A673 (cell line): ENCODE results near the gene BCAN. TPM values are rescaled to one million over a fixed set of nuclear protein-coding genes. Genes with fewer than 3 reads are reported as not detected.
A peak's percentile ranks its signal among the peaks of the same experiment; 100 is the strongest.

Experiments used
- BruUV-seq: library from RNA; stranded (reverse); fragments of 400-500 nt; replicated peaks from 2 replicates; lab custom pipeline; 2021; lab: Mats Ljungman, UMichigan
- CTCF ChIA-PET: fragments of 300-600 bp; sonication (Branson Sonifier 250); formaldehyde crosslinking; loops from one replicate; lab custom pipeline; 2022; ENCODE audit warnings: antibody characterized with exemption; lab: Charles Lee
- POLR2A ChIA-PET: fragments of 300-600 bp; sonication (Branson Sonifier 250); formaldehyde crosslinking; loops from one replicate; lab custom pipeline; 2022; ENCODE audit warnings: antibody characterized with exemption; ENCODE audit not compliant: low non-redundant PET; lab: Charles Lee
- DNase-seq: peaks from one replicate; pipeline ENCODE4 v3.0.0-alpha.2; 2015; ENCODE audit warnings: low spot score
- H3K27ac ChIP-seq: fragments of 200-600 bp; sonication (generic); 2 replicates; pipeline ENCODE4 v1.5.1; 2016; ENCODE audit warnings: mixed run types, low read depth, mild to moderate bottlenecking, mixed read lengths, antibody characterized with exemption, low read length; ENCODE audit not compliant: poor library complexity, severe bottlenecking
- H3K27me3 ChIP-seq: fragments of 200-600 bp; sonication (generic); replicated peaks from 2 replicates; pipeline ENCODE4 v1.6.1; 2017; ENCODE audit warnings: mixed run types, low read depth, mild to moderate bottlenecking, mixed read lengths, antibody characterized with exemption, low read length; ENCODE audit not compliant: insufficient read depth, poor library complexity
- H3K36me3 ChIP-seq: fragments of 200-600 bp; sonication (generic); 2 replicates; pipeline ENCODE4 v1.6.1; 2016; ENCODE audit warnings: mixed run types, mild to moderate bottlenecking, mixed read lengths, antibody characterized with exemption, low read length; ENCODE audit not compliant: insufficient read depth, poor library complexity, severe bottlenecking
- H3K4me1 ChIP-seq: fragments of 200-600 bp; sonication (generic); 2 replicates; pipeline ENCODE4 v1.6.1; 2017; ENCODE audit warnings: mixed run types, mild to moderate bottlenecking, mixed read lengths, antibody characterized with exemption, low read length; ENCODE audit not compliant: insufficient read depth, poor library complexity, severe bottlenecking
- H3K4me3 ChIP-seq: fragments of 200-600 bp; sonication (generic); 2 replicates; pipeline ENCODE4 v1.5.1; 2016; ENCODE audit warnings: low read depth, mixed run types, mild to moderate bottlenecking, mixed read lengths, low read length; ENCODE audit not compliant: poor library complexity, severe bottlenecking
- H3K9me3 ChIP-seq: fragments of 200-600 bp; sonication (generic); 2 replicates; pipeline ENCODE4 v1.6.1; 2016; ENCODE audit warnings: mixed run types, low read depth, mild to moderate bottlenecking, mixed read lengths, antibody characterized with exemption, low read length; ENCODE audit not compliant: poor library complexity, severe bottlenecking
- CTCF ChIP-seq: fragments of 300-800, 200-600 bp; sonication (generic); conservative IDR thresholded peaks from 2 replicates; pipeline ENCODE4 v1.5.1; 2017; ENCODE audit warnings: low read depth, mild to moderate bottlenecking, antibody characterized with exemption, low read length, moderate library complexity, mixed read lengths
- EZH2 ChIP-seq: fragments of 200-600 bp; sonication (generic); IDR thresholded peaks from 2 replicates; pipeline ENCODE4 v1.6.1; 2017; ENCODE audit warnings: borderline replicate concordance, low read depth, mild to moderate bottlenecking, mixed read lengths, antibody characterized with exemption, low read length; ENCODE audit not compliant: poor library complexity, severe bottlenecking
- intact Hi-C: fragments of 100-400 bp; cut with micrococcal nuclease; formaldehyde crosslinking; loops from one replicate; pipeline ENCODE4 v1.10.0; 2022; ENCODE audit not compliant: unreplicated experiment
- total RNA-seq: library from RNA; stranded (reverse); gene quantifications from 2 replicates; pipeline ENCODE4 v1.2.3, GENCODE V29; 2021

The BCAN gene
- total RNA-seq, 1 experiment from 2014 or later: not detected

GRCh38 chr1:156616463-156616862 is 25.5 kb upstream of the BCAN start:
- Histone ChIP-seq H3K4me3 (no peak overlapping the region), H3K27me3 (peaks cover 20% of the 10 kb centered on the region), H3K9me3 (no peaks in the 10 kb centered on the region), H3K27ac (no peak overlapping the region), H3K36me3 (no peaks in the 10 kb centered on the region), H3K4me1 (peaks cover 4% of the 10 kb centered on the region)
- peak; percentile 58 for DNase-seq
- CTCF ChIA-PET: no interaction called here
- BruUV-seq: no TSS peak
- POLR2A ChIA-PET: no interaction called here
- intact Hi-C loops: no loop called here
- no peak for TF ChIP-seq CTCF

GRCh38 chr1:156618853-156619581 is 22.9 kb upstream of the BCAN start, which contains the start of gene HAPLN2:
Gene HAPLN2 (plus strand): TSS chr1:156619415. CDS start chr1:156623491, 4,076 bp downstream.
- Histone ChIP-seq H3K27me3 (peaks cover 44% of the 10 kb centered on the region), H3K27ac (no peak within 1 kb of the TSS), H3K9me3 (no peaks in the 10 kb centered on the region), H3K4me1 (peaks cover 5% of the 10 kb centered on the region), H3K4me3 (no peak within 1 kb of the TSS), H3K36me3 (no peaks in the 10 kb centered on the region)
- ChIA-PET CTCF (interaction anchor here (0.5 to 0.6 kb wide), 2 partner anchors 86 to 119 kb away, joined by 3 read pairs; partner anchors contain the start of gene MEF2D), POLR2A (interaction anchor here (0.7 kb wide), 1 partner anchor 25 kb away, joined by 3 read pairs; no protein-coding TSS in a partner anchor)
- intact Hi-C loops: no loop called here
- BruUV-seq: no TSS peak
- TF ChIP-seq CTCF (peak; percentile 58), EZH2 (no peak)
- DNase-seq: peak; percentile 42

GRCh38 chr1:156619582-156619955 is 22.3 kb upstream of the BCAN start:
- ChIA-PET POLR2A (interaction anchor here (0.7 kb wide), 1 partner anchor 25 kb away, joined by 3 read pairs; no protein-coding TSS in a partner anchor), CTCF (interaction anchor here (0.6 kb wide), 1 partner anchor 85 kb away, joined by 3 read pairs; no protein-coding TSS in a partner anchor)
- Histone ChIP-seq H3K27ac (no peak overlapping the region), H3K36me3 (no peaks in the 10 kb centered on the region), H3K27me3 (peaks cover 50% of the 10 kb centered on the region), H3K4me3 (no peak overlapping the region), H3K4me1 (peaks cover 9% of the 10 kb centered on the region), H3K9me3 (no peaks in the 10 kb centered on the region)
- TF ChIP-seq CTCF (no peak; the same call in 1 of the 2 replicates), EZH2 (no peak)
- intact Hi-C loops: no loop called here
- BruUV-seq: no TSS peak
- no peak for DNase-seq
